HUES6 (cell line): Measurements from ENCODE around the gene RPS5.
"Not testable (repeated sequence)": the region's sequence is repeated elsewhere in the genome, so short reads cannot be mapped to it uniquely, and the experiment has no call there.

Experiments used
- H3K27ac ChIP-seq: 2 replicates; pipeline ENCODE4 v1.7.0; 2013; ENCODE audit warnings: low read depth, mild to moderate bottlenecking, low read length, inconsistent platforms
- H3K27me3 ChIP-seq: 2 replicates; pipeline ENCODE4 v1.6.1; 2013; ENCODE audit warnings: low read length; ENCODE audit not compliant: control insufficient read depth, insufficient read depth
- H3K36me3 ChIP-seq: 2 replicates; pipeline ENCODE4 v1.6.1; 2013; ENCODE audit warnings: low read length; ENCODE audit not compliant: control insufficient read depth, insufficient read depth
- H3K4me1 ChIP-seq: 2 replicates; pipeline ENCODE4 v1.6.1; 2013; ENCODE audit warnings: low read length; ENCODE audit not compliant: control insufficient read depth, insufficient read depth
- H3K4me3 ChIP-seq: 2 replicates; pipeline ENCODE4 v1.5.1; 2013; ENCODE audit warnings: low read depth, low read length
- H3K9ac ChIP-seq: one replicate; pipeline ENCODE4 v1.6.1; 2013; ENCODE audit warnings: mild to moderate bottlenecking, low read length
- H3K9me3 ChIP-seq: 2 replicates; pipeline ENCODE4 v1.6.1; 2013; ENCODE audit warnings: low read depth, low read length; ENCODE audit not compliant: control insufficient read depth, insufficient read depth

Gene RPS5

GRCh38 chr19:58361900-58362271, 25.2 kb upstream of the RPS5 start:
- H3K4me1 ChIP-seq: peaks cover 8% of the 10 kb centered on the region
- H3K27me3 ChIP-seq: no peaks in the 10 kb centered on the region
- peak overlapping the region; percentile 94 for H3K9ac ChIP-seq
- H3K36me3 ChIP-seq: no peaks in the 10 kb centered on the region
- H3K9me3 ChIP-seq: no peaks in the 10 kb centered on the region
- peak overlapping the region; percentile 91 for H3K27ac ChIP-seq
- peak overlapping the region; percentile 92 for H3K4me3 ChIP-seq

GRCh38 chr19:58362272-58362994, 24.6 kb upstream of the RPS5 start, which contains the start of gene ZNF497:
ZNF497 (minus strand) TSS chr19:58362751; CDS start chr19:58357635, 5,116 bp downstream.
- peaks cover 6% of the 10 kb centered on the region for H3K4me1 ChIP-seq

GRCh38 chr19:58364146-58364545, 22.9 kb upstream of the RPS5 start:
- Histone ChIP-seq H3K4me1 (no peaks in the 10 kb centered on the region; the same call in 1 of the 2 replicates), H3K27me3 (no peaks in the 10 kb centered on the region), H3K27ac (no peak overlapping the region), H3K36me3 (no peaks in the 10 kb centered on the region), H3K9me3 (no peaks in the 10 kb centered on the region), H3K9ac (no peak overlapping the region), H3K4me3 (no peak overlapping the region)

More at GRCh38 chr19:58362272-58362994, 24.6 kb upstream of the RPS5 start, which contains the start of gene ZNF497:
- no peaks in the 10 kb centered on the region for H3K9me3 ChIP-seq
- H3K27me3 ChIP-seq: no peaks in the 10 kb centered on the region
- peak within 1 kb of the TSS; percentile 91 for H3K27ac ChIP-seq
- H3K36me3 ChIP-seq: no peaks in the 10 kb centered on the region
- peak within 1 kb of the TSS; percentile 92 for H3K4me3 ChIP-seq
- H3K9ac ChIP-seq: peak within 1 kb of the TSS; percentile 94

GRCh38 chr19:58366585-58367430, 20.3 kb upstream of the RPS5 start:
- Histone ChIP-seq H3K9me3 (no peaks in the 10 kb centered on the region), H3K27me3 (no peaks in the 10 kb centered on the region), H3K9ac (no peak overlapping the region), H3K36me3 (no peaks in the 10 kb centered on the region), H3K4me3 (no peak overlapping the region), H3K27ac (no peak overlapping the region), H3K4me1 (no peaks in the 10 kb centered on the region)

GRCh38 chr19:58367698-58368454, 19.2 kb upstream of the RPS5 start:
- no peaks in the 10 kb centered on the region for H3K4me1 ChIP-seq
- H3K9ac ChIP-seq: no peak overlapping the region
- no peaks in the 10 kb centered on the region for H3K36me3 ChIP-seq
- H3K9me3 ChIP-seq: no peaks in the 10 kb centered on the region
- H3K4me3 ChIP-seq: no peak overlapping the region
- H3K27me3 ChIP-seq: no peaks in the 10 kb centered on the region
- H3K27ac ChIP-seq: no peak overlapping the region

- no peak overlapping the region for H3K27ac ChIP-seq
- H3K9ac ChIP-seq: no peak overlapping the region
- H3K4me3 ChIP-seq: no peak overlapping the region
- no peaks in the 10 kb centered on the region for H3K9me3 ChIP-seq
- H3K36me3 ChIP-seq: no peaks in the 10 kb centered on the region
- H3K4me1 ChIP-seq: no peaks in the 10 kb centered on the region
- H3K27me3 ChIP-seq: no peaks in the 10 kb centered on the region
These were observed 18.3 kb upstream of the RPS5 start for GRCh38 chr19:58368561-58369360.

- Histone ChIP-seq H3K9me3 (no peaks in the 10 kb centered on the region), H3K4me3 (no peak overlapping the region), H3K27ac (no peak overlapping the region), H3K27me3 (no peaks in the 10 kb centered on the region), H3K36me3 (no peaks in the 10 kb centered on the region), H3K9ac (no peak overlapping the region), H3K4me1 (no peaks in the 10 kb centered on the region)
These were observed 14.5 kb upstream of the RPS5 start for GRCh38 chr19:58372311-58373133.

- no peak overlapping the region for H3K4me3 ChIP-seq
These were observed 12.9 kb upstream of the RPS5 start for GRCh38 chr19:58374200-58374599.

GRCh38 chr19:58376724-58377123, 10.3 kb upstream of the RPS5 start:
- H3K9me3 ChIP-seq, H3K27me3 ChIP-seq, H3K36me3 ChIP-seq, H3K4me3 ChIP-seq, H3K27ac ChIP-seq, H3K4me1 ChIP-seq, H3K9ac ChIP-seq: not testable (repeated sequence)

More at GRCh38 chr19:58374200-58374599, 12.9 kb upstream of the RPS5 start:
- H3K27me3 ChIP-seq: no peaks in the 10 kb centered on the region
- no peak overlapping the region for H3K9ac ChIP-seq
- H3K4me1 ChIP-seq: no peaks in the 10 kb centered on the region
- H3K9me3 ChIP-seq: no peaks in the 10 kb centered on the region
- no peaks in the 10 kb centered on the region for H3K36me3 ChIP-seq
- H3K27ac ChIP-seq: no peak overlapping the region

- H3K4me1 ChIP-seq: peaks cover 6% of the 10 kb centered on the region
- no peak overlapping the region for H3K9ac ChIP-seq
- H3K4me3 ChIP-seq: no peak overlapping the region
- no peak overlapping the region for H3K27ac ChIP-seq
- H3K36me3 ChIP-seq: no peaks in the 10 kb centered on the region
- no peaks in the 10 kb centered on the region for H3K9me3 ChIP-seq
- no peaks in the 10 kb centered on the region for H3K27me3 ChIP-seq
These were observed 7.8 kb upstream of the RPS5 start for GRCh38 chr19:58379246-58379645.
